Erythroblast (primary cell): ENCODE results near the gene ID3.

Experiments used
- GATA1 ChIP-seq: IDR thresholded peaks from 2 replicates; pipeline ENCODE4 v1.6.1; 2011; ENCODE audit warnings: low read depth, mild to moderate bottlenecking, control low read depth, low read length, moderate library complexity
- POLR2A ChIP-seq: IDR thresholded peaks from 2 replicates; pipeline ENCODE4 v1.6.1; 2011; ENCODE audit warnings: mild to moderate bottlenecking, low read length

- TF ChIP-seq POLR2A (no peak), GATA1 (no peak)
These were observed 5.3 kb upstream of the ID3 start for GRCh38 chr1:23564529-23565122.
